ENCODE data around the gene ABHD12.

ABHD12 gene

GRCh38 chr20:25300496-25301170 lies 90.0 kb downstream of the ABHD12 start:
- H3K4me3 ChIP-seq (replicated peaks; ENCODE audit: insufficient read depth, low read length) = no peak overlapping the region
- H3K27ac ChIP-seq (replicated peaks) = no peak overlapping the region

GRCh38 chr20:25299806-25300205 lies 90.8 kb downstream of the ABHD12 start:
- Histone ChIP-seq H3K4me3 (replicated peaks; ENCODE audit: insufficient read depth, low read length) (no peak overlapping the region), H3K27me3 (ENCODE audit: insufficient read depth, poor library complexity, severe bottlenecking) (no peaks in the 10 kb centered on the region), H3K27ac (replicated peaks) (no peak overlapping the region)
- DNase-seq (ENCODE audit: low read depth in 1 of 2, low spot score in 1 of 2) = no peak
- no peak for TF ChIP-seq CTCF (IDR thresholded peaks at IDR 0.05; ENCODE audit: insufficient read depth, low read length)
- no peak for TF ChIP-seq REST (IDR thresholded peaks at IDR 0.05; ENCODE audit: insufficient replicate concordance, low read depth)

More at GRCh38 chr20:25300496-25301170, 90.0 kb downstream of the ABHD12 start:
- H3K27me3 ChIP-seq (ENCODE audit: insufficient read depth, poor library complexity, severe bottlenecking) = no peaks in the 10 kb centered on the region
- TF ChIP-seq REST (IDR thresholded peaks at IDR 0.05; ENCODE audit: insufficient replicate concordance, low read depth) (no peak), GABPA (IDR thresholded peaks at IDR 0.05; ENCODE audit: low read depth) (no peak), SPI1 (IDR thresholded peaks at IDR 0.05; ENCODE audit: borderline replicate concordance, low read depth) (no peak), CTCF (IDR thresholded peaks at IDR 0.05; ENCODE audit: insufficient read depth, low read length) (no peak), POLR2AphosphoS5 (IDR thresholded peaks at IDR 0.05; ENCODE audit: low read depth) (no peak)
- no peak for DNase-seq (ENCODE audit: low read depth in 1 of 2, low spot score in 1 of 2)

- no peak overlapping the region for H3K4me3 ChIP-seq (replicated peaks; ENCODE audit: insufficient read depth, low read length)
- H3K27ac ChIP-seq (replicated peaks) = no peak overlapping the region
- no peaks in the 10 kb centered on the region for H3K27me3 ChIP-seq (ENCODE audit: insufficient read depth, poor library complexity, severe bottlenecking)
- DNase-seq (ENCODE audit: low read depth in 1 of 2, low spot score in 1 of 2) = no peak
- TF ChIP-seq POLR2AphosphoS5 (IDR thresholded peaks at IDR 0.05; ENCODE audit: low read depth) = no peak; the same call in 1 of the 2 replicates
- no peak for TF ChIP-seq CTCF (IDR thresholded peaks at IDR 0.05; ENCODE audit: insufficient read depth, low read length)
- TF ChIP-seq SPI1 (IDR thresholded peaks at IDR 0.05; ENCODE audit: borderline replicate concordance, low read depth) = no peak
- no peak for TF ChIP-seq REST (IDR thresholded peaks at IDR 0.05; ENCODE audit: insufficient replicate concordance, low read depth)
- TF ChIP-seq GABPA (IDR thresholded peaks at IDR 0.05; ENCODE audit: low read depth) = no peak
Observed at GRCh38 chr20:25297141-25297905, 93.3 kb downstream of the ABHD12 start.
